Measurements from ENCODE around the gene FRMD7. TPM values are rescaled to one million over a fixed set of nuclear protein-coding genes. Genes with fewer than 3 reads are reported as not detected.
"Not testable (repeated sequence)": the region's sequence is repeated elsewhere in the genome, so short reads cannot be mapped to it uniquely, and the experiment has no call there.

FRMD7 gene
- total RNA-seq, 1 experiment from 2014 or later = not detected

DNA sequence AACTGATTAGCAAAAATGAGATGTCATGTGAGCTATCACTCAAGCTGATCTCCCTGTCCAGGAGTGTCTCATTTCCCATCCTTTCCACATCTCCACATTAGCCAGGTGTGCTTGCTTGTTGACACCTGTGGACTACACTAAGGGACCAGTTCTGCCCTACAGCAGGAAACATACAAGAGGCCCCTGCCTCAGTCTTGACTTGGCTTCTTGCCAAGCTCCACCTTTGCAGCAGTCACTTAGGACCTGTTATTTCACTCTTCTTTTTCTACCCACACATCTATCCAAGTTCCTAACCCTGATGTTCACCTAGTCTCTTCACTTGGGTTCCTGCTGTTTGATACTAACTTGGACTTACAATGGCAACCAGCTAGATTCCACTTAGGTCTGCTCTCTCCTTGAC is 13.2 kb downstream of the FRMD7 start:
- H3K4me1 Mint-ChIP-seq (ENCODE audit: insufficient read depth, unreplicated experiment) = no peaks in the 10 kb centered on the region
- H3K36me3 Mint-ChIP-seq (ENCODE audit: insufficient read depth, unreplicated experiment) = no peaks in the 10 kb centered on the region
- peaks cover 67% of the 10 kb centered on the region for H3K27me3 Mint-ChIP-seq (ENCODE audit: insufficient read depth, unreplicated experiment)
- BruUV-seq (replicated peaks) = no TSS peak
- H3K4me3 Mint-ChIP-seq (ENCODE audit: unreplicated experiment) = no peak overlapping the region
- ChIA-PET CTCF (interaction anchor here (0.6 kb wide), 2 partner anchors 14 to 21 kb away, joined by 3 read pairs; no protein-coding TSS in a partner anchor), POLR2A (interaction anchor here (1.0 kb wide), 1 partner anchor 12 kb away, joined by 3 read pairs; no protein-coding TSS in a partner anchor)
- intact Hi-C loops (cut with micrococcal nuclease) = no loop called here
- no peak overlapping the region for H3K27ac Mint-ChIP-seq (ENCODE audit: low read depth, unreplicated experiment)
- TF ChIP-seq, protein P1, sequence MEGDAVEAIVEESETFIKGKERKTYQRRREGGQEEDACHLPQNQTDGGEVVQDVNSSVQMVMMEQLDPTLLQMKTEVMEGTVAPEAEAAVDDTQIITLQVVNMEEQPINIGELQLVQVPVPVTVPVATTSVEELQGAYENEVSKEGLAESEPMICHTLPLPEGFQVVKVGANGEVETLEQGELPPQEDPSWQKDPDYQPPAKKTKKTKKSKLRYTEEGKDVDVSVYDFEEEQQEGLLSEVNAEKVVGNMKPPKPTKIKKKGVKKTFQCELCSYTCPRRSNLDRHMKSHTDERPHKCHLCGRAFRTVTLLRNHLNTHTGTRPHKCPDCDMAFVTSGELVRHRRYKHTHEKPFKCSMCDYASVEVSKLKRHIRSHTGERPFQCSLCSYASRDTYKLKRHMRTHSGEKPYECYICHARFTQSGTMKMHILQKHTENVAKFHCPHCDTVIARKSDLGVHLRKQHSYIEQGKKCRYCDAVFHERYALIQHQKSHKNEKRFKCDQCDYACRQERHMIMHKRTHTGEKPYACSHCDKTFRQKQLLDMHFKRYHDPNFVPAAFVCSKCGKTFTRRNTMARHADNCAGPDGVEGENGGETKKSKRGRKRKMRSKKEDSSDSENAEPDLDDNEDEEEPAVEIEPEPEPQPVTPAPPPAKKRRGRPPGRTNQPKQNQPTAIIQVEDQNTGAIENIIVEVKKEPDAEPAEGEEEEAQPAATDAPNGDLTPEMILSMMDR (IDR thresholded peaks at IDR 0.05; ENCODE audit: unreplicated experiment) = no peak
- H3K9me3 Mint-ChIP-seq (ENCODE audit: unreplicated experiment) = no peaks in the 10 kb centered on the region
- DNase-seq (ENCODE audit: unreplicated experiment) = no peak

DNA sequence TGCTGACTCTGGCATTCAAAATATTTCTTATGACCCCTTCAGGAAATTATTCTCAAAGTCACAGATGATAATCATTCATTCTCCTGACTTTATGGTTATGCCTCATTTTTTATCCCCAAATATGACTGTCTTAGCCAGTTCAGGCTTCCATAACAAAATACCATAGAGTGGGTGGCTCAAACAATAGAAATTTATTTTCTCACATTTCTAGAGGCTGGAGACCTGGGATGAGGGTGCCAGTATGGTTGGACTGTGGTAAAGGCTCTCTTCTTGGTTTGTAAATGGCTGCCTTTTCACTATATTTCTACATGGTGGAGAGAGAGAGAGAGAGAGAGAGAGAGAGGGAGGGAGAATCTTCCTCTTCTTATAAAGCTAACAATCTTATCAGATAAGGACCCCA is 20.5 kb downstream of the FRMD7 start:
- H3K4me3 Mint-ChIP-seq (ENCODE audit: unreplicated experiment) = no peak overlapping the region
- BruUV-seq (replicated peaks) = no TSS peak
- H3K36me3 Mint-ChIP-seq (ENCODE audit: insufficient read depth, unreplicated experiment) = no peaks in the 10 kb centered on the region
- no peaks in the 10 kb centered on the region for H3K4me1 Mint-ChIP-seq (ENCODE audit: insufficient read depth, unreplicated experiment)
- H3K9me3 Mint-ChIP-seq (ENCODE audit: unreplicated experiment) = no peaks in the 10 kb centered on the region
- H3K27me3 Mint-ChIP-seq (ENCODE audit: insufficient read depth, unreplicated experiment) = peaks cover 32% of the 10 kb centered on the region
- no peak overlapping the region for H3K27ac Mint-ChIP-seq (ENCODE audit: low read depth, unreplicated experiment)
- CTCF ChIA-PET = interaction anchor here (1.2 kb wide), 1 partner anchor 12 kb away, joined by 6 read pairs; no protein-coding TSS in a partner anchor
- TF ChIP-seq, protein P1 (IDR thresholded peaks at IDR 0.05; ENCODE audit: unreplicated experiment) = no peak
- intact Hi-C loops (cut with micrococcal nuclease) = no loop called here
- POLR2A ChIA-PET = no interaction called here
- DNase-seq (ENCODE audit: unreplicated experiment) = no peak

DNA sequence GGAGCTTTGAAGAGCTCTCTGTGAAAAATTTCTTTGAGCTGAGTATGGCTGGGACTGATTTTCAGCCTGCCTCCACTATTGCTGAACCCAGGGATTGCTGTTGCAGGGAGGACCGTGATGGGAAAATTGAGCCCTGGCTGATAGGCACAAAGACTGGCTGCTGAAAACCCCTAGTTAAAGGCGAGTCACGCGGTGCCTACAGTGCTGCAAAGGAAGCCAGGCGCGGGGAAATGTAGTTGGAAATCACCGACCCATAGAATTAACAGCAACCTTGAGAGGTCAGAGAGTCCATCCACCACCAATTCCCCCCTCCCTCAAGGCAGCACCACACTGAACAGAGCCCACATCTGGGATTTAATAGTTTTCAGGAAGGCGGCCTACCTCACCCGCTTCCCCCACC is 26.0 kb downstream of the FRMD7 start:
- CTCF ChIA-PET = interaction anchor here (0.5 to 1.0 kb wide), 2 partner anchors 15 to 260 kb away, joined by 3 to 4 read pairs; no protein-coding TSS in a partner anchor

DNA sequence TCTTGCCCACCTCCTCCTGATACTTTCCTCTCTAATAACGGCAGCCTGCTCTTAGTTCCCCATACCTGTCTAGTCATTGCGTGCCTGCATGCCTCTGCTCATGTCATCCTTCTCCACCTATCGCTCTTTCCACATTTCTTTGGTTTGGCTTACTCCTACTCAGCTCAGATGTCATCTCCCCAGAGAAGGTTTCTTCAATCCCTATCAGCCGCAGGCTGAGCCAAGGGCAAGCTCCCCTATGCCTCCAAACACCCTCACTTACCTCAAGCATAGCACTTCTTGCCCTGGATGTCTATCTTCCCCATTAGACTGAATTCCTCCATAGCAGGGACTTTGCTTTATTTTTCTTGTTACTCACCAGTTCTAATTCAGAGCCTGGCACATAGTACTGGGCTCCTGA is 26.6 kb downstream of the FRMD7 start:
- no peaks in the 10 kb centered on the region for H3K36me3 Mint-ChIP-seq (ENCODE audit: insufficient read depth, unreplicated experiment)
- no peak for DNase-seq (ENCODE audit: unreplicated experiment)
- H3K9me3 Mint-ChIP-seq (ENCODE audit: unreplicated experiment) = no peaks in the 10 kb centered on the region
- CTCF ChIA-PET = interaction anchor here (0.6 to 1.0 kb wide), 2 partner anchors 192 to 259 kb away, joined by 3 to 4 read pairs; no protein-coding TSS in a partner anchor
- POLR2A ChIA-PET = no interaction called here
- H3K4me3 Mint-ChIP-seq (ENCODE audit: unreplicated experiment) = no peak overlapping the region
- no peak overlapping the region for H3K27ac Mint-ChIP-seq (ENCODE audit: low read depth, unreplicated experiment)
- no peaks in the 10 kb centered on the region for H3K4me1 Mint-ChIP-seq (ENCODE audit: insufficient read depth, unreplicated experiment)
- TF ChIP-seq, protein P1 (IDR thresholded peaks at IDR 0.05; ENCODE audit: unreplicated experiment) = no peak
- intact Hi-C loops (cut with micrococcal nuclease) = no loop called here
- no TSS peak for BruUV-seq (replicated peaks)
- peaks cover 18% of the 10 kb centered on the region for H3K27me3 Mint-ChIP-seq (ENCODE audit: insufficient read depth, unreplicated experiment)

More for the DNA sequence above, 26.0 kb downstream of the FRMD7 start:
- no peak for DNase-seq (ENCODE audit: unreplicated experiment)
- no TSS peak for BruUV-seq (replicated peaks)
- H3K9me3 Mint-ChIP-seq (ENCODE audit: unreplicated experiment) = no peaks in the 10 kb centered on the region
- H3K4me3 Mint-ChIP-seq (ENCODE audit: unreplicated experiment) = no peak overlapping the region
- TF ChIP-seq, protein P1 (IDR thresholded peaks at IDR 0.05; ENCODE audit: unreplicated experiment) = no peak
- peaks cover 18% of the 10 kb centered on the region for H3K27me3 Mint-ChIP-seq (ENCODE audit: insufficient read depth, unreplicated experiment)
- no peaks in the 10 kb centered on the region for H3K4me1 Mint-ChIP-seq (ENCODE audit: insufficient read depth, unreplicated experiment)
- intact Hi-C loops (cut with micrococcal nuclease) = no loop called here
- POLR2A ChIA-PET = no interaction called here
- H3K36me3 Mint-ChIP-seq (ENCODE audit: insufficient read depth, unreplicated experiment) = no peaks in the 10 kb centered on the region
- no peak overlapping the region for H3K27ac Mint-ChIP-seq (ENCODE audit: low read depth, unreplicated experiment)

DNA sequence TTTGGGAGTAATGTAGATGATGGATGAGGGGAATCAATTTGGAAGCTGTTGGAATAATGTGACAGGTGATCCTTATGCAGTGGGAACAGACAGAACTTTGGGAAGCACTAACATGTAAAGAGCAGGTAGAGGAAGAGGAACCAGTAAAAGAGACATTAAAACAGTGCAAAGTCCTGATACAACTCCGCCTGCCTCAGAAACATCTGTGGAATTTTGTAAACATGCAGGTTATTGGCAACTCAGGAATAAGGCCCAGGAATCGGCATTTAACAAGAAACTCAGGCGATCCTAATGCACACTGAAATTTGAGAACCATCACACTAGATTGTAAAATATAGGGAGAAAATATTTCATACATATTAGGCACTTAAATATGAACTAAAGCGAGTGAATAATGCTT is 29.1 kb downstream of the FRMD7 start:
- DNase-seq (ENCODE audit: unreplicated experiment); H3K27ac Mint-ChIP-seq (ENCODE audit: low read depth, unreplicated experiment); CTCF ChIA-PET; intact Hi-C loops (cut with micrococcal nuclease); BruUV-seq (replicated peaks); H3K4me3 Mint-ChIP-seq (ENCODE audit: unreplicated experiment); H3K4me1 Mint-ChIP-seq (ENCODE audit: insufficient read depth, unreplicated experiment); H3K36me3 Mint-ChIP-seq (ENCODE audit: insufficient read depth, unreplicated experiment); H3K9me3 Mint-ChIP-seq (ENCODE audit: unreplicated experiment): not testable (repeated sequence)
- peaks cover 18% of the 10 kb centered on the region for H3K27me3 Mint-ChIP-seq (ENCODE audit: insufficient read depth, unreplicated experiment)
- POLR2A ChIA-PET = interaction anchor here (0.6 kb wide), 1 partner anchor 56 kb away, joined by 3 read pairs; no protein-coding TSS in a partner anchor

All from MCF 10A (cell line).